ENCODE results near the gene MED15. TPM values are rescaled to one million over a fixed set of nuclear protein-coding genes. Genes with fewer than 3 reads are reported as not detected.

The MED15 gene
- total and polyA plus RNA-seq, 10 of the 15 experiments (the other 5 are each of a cell fraction or from before 2014, with no cell fraction given) = 1.4 to 75.2 (median 26.9) TPM

GRCh38 chr22:20526305-20526627, 18.9 kb downstream of the MED15 start:
- no peak overlapping the region for H3K9ac ChIP-seq (ENCODE audit: control insufficient read depth, insufficient read depth, low read length)
- TF ChIP-seq MTA3 (IDR thresholded peaks at IDR 0.05; ENCODE audit: borderline replicate concordance, low read length) (no peak), EED (IDR thresholded peaks at IDR 0.05; ENCODE audit: low read depth) (no peak), RCOR1 (conservative IDR thresholded peaks at IDR 0.05; ENCODE audit: low read depth, low read length) (no peak), ZBTB40 (IDR thresholded peaks at IDR 0.05; ENCODE audit: borderline replicate concordance) (no peak), EGR1 (IDR thresholded peaks at IDR 0.05; ENCODE audit: borderline replicate concordance in 1 of 2, low read depth in 2 of 2, low read length in 2 of 2) (no peak), YY1 (IDR thresholded peaks at IDR 0.05; ENCODE audit: low read depth, low read length) (no peak), E2F4 (IDR thresholded peaks at IDR 0.05; ENCODE audit: low read depth, low read length) (no peak), NBN (IDR thresholded peaks at IDR 0.05) (no peak), SMAD5 (IDR thresholded peaks at IDR 0.05; ENCODE audit: low read depth) (no peak), STAT1 (conservative IDR thresholded peaks at IDR 0.05) (no peak), NRF1 (conservative IDR thresholded peaks at IDR 0.05; ENCODE audit: low read depth, low read length) (no peak), MEF2A (IDR thresholded peaks at IDR 0.05; ENCODE audit: insufficient read depth, low read depth, low read length) (no peak)
- peaks cover 13% of the 10 kb centered on the region for H4K20me1 ChIP-seq (ENCODE audit: control insufficient read depth, insufficient read depth)
- peaks cover 24% of the 10 kb centered on the region for H3K4me1 ChIP-seq (ENCODE audit: control insufficient read depth, insufficient read depth, low read length)
- WGBS (ENCODE audit: insufficient coverage, insufficient replicate concordance, low lambda C conversion rate, missing lambda C conversion rate) = 94% methylated on average over 4 of the region's 4 CpGs
- H3K4me3 ChIP-seq = no peak overlapping the region
- POLR2A ChIA-PET = no interaction called here
- H3K4me2 ChIP-seq (ENCODE audit: control insufficient read depth, insufficient read depth) = no peak overlapping the region
- ATAC-seq = no peak
- BruUV-seq (replicated peaks) = no TSS peak
- no peaks in the 10 kb centered on the region for H3K27me3 ChIP-seq (replicated peaks in 1 of 2; ENCODE audit: control insufficient read depth in 2 of 2, insufficient read depth in 2 of 2, low read length in 1 of 2)
- SMC1A ChIA-PET (ENCODE audit: uncharacterized antibody, unreplicated experiment) = interaction anchor here (1.1 to 1.7 kb wide), 2 partner anchors 14 to 18 kb away, joined by 3 to 4 read pairs; partner anchors contain the start of gene MED15
- H3K9me3 ChIP-seq (replicated peaks; ENCODE audit: control insufficient read depth, insufficient read depth, low read length) = no peaks in the 10 kb centered on the region
- RAD21 ChIA-PET (ENCODE audit: unreplicated experiment) = no interaction called here
- intact Hi-C loops (cut with micrococcal nuclease; ENCODE audit: unreplicated experiment) (no loop called here), in situ Hi-C loops (cut with MboI) (no loop called here)
- H3K79me2 ChIP-seq (ENCODE audit: control insufficient read depth, insufficient read depth, low read length) = peaks cover 74% of the 10 kb centered on the region
- no peak for DNase-seq (ENCODE audit: low read depth, low spot score)
- H3K36me3 ChIP-seq (ENCODE audit: control insufficient read depth in 2 of 2, insufficient read depth in 2 of 2, low read length in 1 of 2) = peaks cover 15 to 19% of the 10 kb centered on the region in 2 experiments; a peak in 3 of 4 replicates
- H3K27ac ChIP-seq (ENCODE audit: control insufficient read depth, insufficient read depth) = no peak overlapping the region
- FAIRE-seq = no peak
- no peak overlapping the region for H2AFZ ChIP-seq (ENCODE audit: control insufficient read depth, low read depth, low read length)
- CTCF ChIA-PET = interaction anchor here (1.2 kb wide), 1 partner anchor 12 kb away, joined by 3 read pairs; no protein-coding TSS in a partner anchor

Data from GM12878 (cell line).